ENCODE data around the gene CPLX3. TPM values are rescaled to one million over a fixed set of nuclear protein-coding genes. Genes with fewer than 3 reads are reported as not detected.

Gene CPLX3
- total RNA-seq, 3 donors from 2014 or later: 0.66 TPM; not detected in 2

- peaks cover 0 to 9% of the 10 kb centered on the region in 2 donors for H3K4me1 ChIP-seq
- TF ChIP-seq POLR2A (IDR thresholded peaks at IDR 0.05) (no peak), POLR2AphosphoS5 (IDR thresholded peaks at IDR 0.05) (no peak)
- TF ChIP-seq, protein P1, sequence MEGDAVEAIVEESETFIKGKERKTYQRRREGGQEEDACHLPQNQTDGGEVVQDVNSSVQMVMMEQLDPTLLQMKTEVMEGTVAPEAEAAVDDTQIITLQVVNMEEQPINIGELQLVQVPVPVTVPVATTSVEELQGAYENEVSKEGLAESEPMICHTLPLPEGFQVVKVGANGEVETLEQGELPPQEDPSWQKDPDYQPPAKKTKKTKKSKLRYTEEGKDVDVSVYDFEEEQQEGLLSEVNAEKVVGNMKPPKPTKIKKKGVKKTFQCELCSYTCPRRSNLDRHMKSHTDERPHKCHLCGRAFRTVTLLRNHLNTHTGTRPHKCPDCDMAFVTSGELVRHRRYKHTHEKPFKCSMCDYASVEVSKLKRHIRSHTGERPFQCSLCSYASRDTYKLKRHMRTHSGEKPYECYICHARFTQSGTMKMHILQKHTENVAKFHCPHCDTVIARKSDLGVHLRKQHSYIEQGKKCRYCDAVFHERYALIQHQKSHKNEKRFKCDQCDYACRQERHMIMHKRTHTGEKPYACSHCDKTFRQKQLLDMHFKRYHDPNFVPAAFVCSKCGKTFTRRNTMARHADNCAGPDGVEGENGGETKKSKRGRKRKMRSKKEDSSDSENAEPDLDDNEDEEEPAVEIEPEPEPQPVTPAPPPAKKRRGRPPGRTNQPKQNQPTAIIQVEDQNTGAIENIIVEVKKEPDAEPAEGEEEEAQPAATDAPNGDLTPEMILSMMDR (IDR thresholded peaks at IDR 0.05): no peak
- H3K4me3 ChIP-seq: no peak overlapping the region
- intact Hi-C loops (cut with DNase I; ENCODE audit: low total_unique reads): no loop called here
- no peaks in the 10 kb centered on the region for H3K36me3 ChIP-seq
- H3K9me3 ChIP-seq: no peaks in the 10 kb centered on the region
- DNase-seq (ENCODE audit: low spot score in 2 of 2): no peak
- peak overlapping the region in 1 of 2 donors; percentile 7 for H3K27ac ChIP-seq
- H3K27me3 ChIP-seq: no peaks in the 10 kb centered on the region
These were observed 37.9 kb downstream of the CPLX3 start for GRCh38 chr15:74864296-74864695.

GRCh38 chr15:74865316-74865715 lies 38.9 kb downstream of the CPLX3 start:
- no peak for TF ChIP-seq POLR2A (IDR thresholded peaks at IDR 0.05)
- no peak for DNase-seq (ENCODE audit: low spot score in 2 of 2)
- intact Hi-C loops (cut with DNase I; ENCODE audit: low total_unique reads): no loop called here
- Histone ChIP-seq H3K27ac (no peak overlapping the region), H3K4me3 (no peak overlapping the region), H3K27me3 (no peaks in the 10 kb centered on the region), H3K9me3 (no peaks in the 10 kb centered on the region), H3K4me1 (peaks cover 0 to 18% of the 10 kb centered on the region in 2 donors), H3K36me3 (no peaks in the 10 kb centered on the region)

DNA sequence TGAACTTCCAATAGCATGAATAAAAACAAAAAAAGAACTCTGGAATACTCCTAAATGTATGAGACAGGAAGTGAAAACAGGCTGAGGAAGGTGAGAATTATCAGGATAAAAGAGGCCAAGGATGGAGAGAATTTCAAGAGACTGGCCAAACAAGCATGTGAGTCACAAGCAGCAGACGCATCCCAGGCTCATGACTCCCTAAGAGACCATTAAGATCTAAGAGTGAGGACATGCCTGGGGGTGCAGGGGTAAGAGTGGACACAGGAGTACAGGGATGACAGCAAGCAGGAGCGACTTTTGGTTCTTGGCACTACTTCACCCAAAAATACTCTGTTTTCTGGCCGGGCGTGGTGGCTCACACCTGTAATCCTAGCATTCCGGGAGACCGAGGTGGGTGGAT lies 39.7 kb downstream of the CPLX3 start:
- intact Hi-C loops (cut with DNase I; ENCODE audit: low total_unique reads): no loop called here
- Histone ChIP-seq H3K4me3 (no peak overlapping the region), H3K9me3 (no peaks in the 10 kb centered on the region), H3K4me1 (peaks cover 0 to 26% of the 10 kb centered on the region in 2 donors), H3K27me3 (no peaks in the 10 kb centered on the region), H3K36me3 (no peaks in the 10 kb centered on the region), H3K27ac (peak overlapping the region in 1 of 2 donors; percentile 50)
- DNase-seq (ENCODE audit: low spot score in 2 of 2): no peak
- TF ChIP-seq POLR2A (IDR thresholded peaks at IDR 0.05) (no peak), POLR2AphosphoS5 (IDR thresholded peaks at IDR 0.05) (no peak)
- TF ChIP-seq, protein P1 (IDR thresholded peaks at IDR 0.05): no peak

DNA sequence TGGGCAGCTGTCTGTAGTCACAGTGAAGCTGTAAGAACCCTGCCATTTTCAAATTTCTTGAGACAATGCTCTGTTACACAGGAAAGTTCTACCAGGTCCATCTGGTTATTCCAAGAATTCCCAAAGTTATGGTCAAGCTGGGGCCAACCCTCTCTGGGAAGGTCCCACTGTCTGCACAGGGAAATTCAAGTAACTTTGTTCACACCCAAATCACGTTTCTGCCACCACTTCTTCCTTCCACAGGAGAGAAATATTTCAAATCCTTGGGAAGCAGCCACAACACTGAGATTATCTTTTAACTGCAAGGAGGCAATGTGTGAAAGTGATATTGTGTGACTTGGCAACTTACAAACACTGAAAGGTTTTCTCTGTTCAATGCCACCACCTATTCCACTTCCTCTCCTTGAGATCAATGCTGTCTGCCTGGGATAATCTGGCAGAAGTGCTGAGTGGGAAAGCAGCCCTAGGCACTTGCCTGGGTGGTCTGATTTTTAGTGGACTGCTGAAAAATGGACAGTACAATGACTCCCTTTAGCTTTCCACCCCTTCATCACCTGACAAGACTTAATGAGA lies 41.1 kb downstream of the CPLX3 start:
- peak overlapping the region; percentile 61 to 79 for H3K27ac ChIP-seq
- no peaks in the 10 kb centered on the region for H3K27me3 ChIP-seq
- H3K4me3 ChIP-seq: no peak overlapping the region
- TF ChIP-seq, protein P1 (IDR thresholded peaks at IDR 0.05): no peak
- TF ChIP-seq POLR2A (IDR thresholded peaks at IDR 0.05): no peak
- TF ChIP-seq POLR2AphosphoS5 (IDR thresholded peaks at IDR 0.05): no peak
- no peaks in the 10 kb centered on the region for H3K36me3 ChIP-seq
- no peaks in the 10 kb centered on the region for H3K9me3 ChIP-seq
- DNase-seq (ENCODE audit: low spot score in 2 of 2): no peak
- H3K4me1 ChIP-seq: peaks cover 0 to 38% of the 10 kb centered on the region in 2 donors
- intact Hi-C loops (cut with DNase I; ENCODE audit: low total_unique reads): no loop called here

GRCh38 chr15:74868059-74868458 lies 41.6 kb downstream of the CPLX3 start:
- H3K36me3 ChIP-seq: no peaks in the 10 kb centered on the region
- no peak overlapping the region for H3K4me3 ChIP-seq
- H3K9me3 ChIP-seq: no peaks in the 10 kb centered on the region
- peak in 1 of 2 donors; percentile 18 for DNase-seq (ENCODE audit: low spot score in 2 of 2)
- no peak for TF ChIP-seq POLR2A (IDR thresholded peaks at IDR 0.05)
- TF ChIP-seq, protein P1 (IDR thresholded peaks at IDR 0.05): no peak
- TF ChIP-seq POLR2AphosphoS5 (IDR thresholded peaks at IDR 0.05): no peak
- intact Hi-C loops (cut with DNase I; ENCODE audit: low total_unique reads): no loop called here
- H3K27ac ChIP-seq: peak overlapping the region; percentile 61 to 79
- H3K27me3 ChIP-seq: no peaks in the 10 kb centered on the region
- peaks cover 0 to 38% of the 10 kb centered on the region in 2 donors for H3K4me1 ChIP-seq

Measured in breast epithelium (tissue), 4 donors.